Endodermal cell (in vitro differentiated cells): Measurements from ENCODE around the gene TPCN2. TPM values are rescaled to one million over a fixed set of nuclear protein-coding genes. Genes with fewer than 3 reads are reported as not detected.

Experiments
- DNase-seq: peaks from one replicate; pipeline ENCODE4 v3.0.0-alpha.2; 2017
- H3K27ac ChIP-seq: 2 replicates; pipeline ENCODE4 v1.5.1; 2013; ENCODE audit warnings: mild to moderate bottlenecking, low read depth, low read length, moderate library complexity
- H3K27me3 ChIP-seq: 2 replicates; pipeline ENCODE4 v1.6.1; 2013; ENCODE audit warnings: mild to moderate bottlenecking, low read length, moderate library complexity; ENCODE audit not compliant: insufficient read depth, control insufficient read depth, poor library complexity, severe bottlenecking
- H3K36me3 ChIP-seq: 2 replicates; pipeline ENCODE4 v1.7.0; 2013; ENCODE audit warnings: mild to moderate bottlenecking, low read length, moderate library complexity; ENCODE audit not compliant: control insufficient read depth, insufficient read depth
- H3K4me1 ChIP-seq: one replicate; pipeline ENCODE4 v1.7.0; 2013; ENCODE audit warnings: low read length; ENCODE audit not compliant: control insufficient read depth, insufficient read depth
- H3K4me3 ChIP-seq: 2 replicates; pipeline ENCODE4 v1.5.1; 2013; ENCODE audit warnings: mild to moderate bottlenecking, low read length, moderate library complexity
- H3K9ac ChIP-seq: 2 replicates; pipeline ENCODE4 v1.6.1; 2013; ENCODE audit warnings: mild to moderate bottlenecking, low read length, moderate library complexity; ENCODE audit not compliant: poor library complexity, severe bottlenecking; ENCODE audit errors: extremely low read depth
- H3K9me3 ChIP-seq: 2 replicates; pipeline ENCODE4 v1.6.1; 2013; ENCODE audit warnings: mild to moderate bottlenecking, low read length, moderate library complexity; ENCODE audit not compliant: control insufficient read depth
- H3K27ac Mint-ChIP-seq: 2 replicates; pipeline ENCODE4 v1.8.0; 2020; ENCODE audit warnings: mixed read lengths
- H3K27me3 Mint-ChIP-seq: 2 replicates; pipeline ENCODE4 v1.8.0; 2021; ENCODE audit warnings: mild to moderate bottlenecking, mixed read lengths; ENCODE audit not compliant: insufficient read depth
- H3K36me3 Mint-ChIP-seq: 2 replicates; pipeline ENCODE4 v1.8.0; 2020; ENCODE audit warnings: low read depth, mixed read lengths
- H3K4me1 Mint-ChIP-seq: 2 replicates; pipeline ENCODE4 v1.8.0; 2020; ENCODE audit warnings: mixed read lengths
- H3K4me3 Mint-ChIP-seq: 2 replicates; pipeline ENCODE4 v1.8.0; 2020; ENCODE audit warnings: mild to moderate bottlenecking, moderate library complexity, mixed read lengths
- H3K9me3 Mint-ChIP-seq: 2 replicates; pipeline ENCODE4 v1.8.0; 2020; ENCODE audit warnings: mild to moderate bottlenecking, mixed read lengths
- CTCF ChIP-seq: fragments of 200-600 bp; sonication (generic); conservative IDR thresholded peaks from 2 replicates; pipeline ENCODE4 v1.5.0; 2021; ENCODE audit warnings: antibody characterized with exemption, mild to moderate bottlenecking
- WGBS, 2 experiments: methylation state at CpG; one replicate each; pipeline versions ENCODE4 v1.1.5 to v1.1.7; 2013; ENCODE audit warnings: missing lambda C conversion rate in 2 of 2, mixed read lengths in 1 of 2; ENCODE audit not compliant: insufficient coverage in 1 of 2, insufficient read length in 1 of 2; 5-methylcytosine and 5-hydroxymethylcytosine counted together
- total RNA-seq, 2 donors: library from RNA; stranded (reverse); fragmentation: NEBNext Ultra II Directional in 1 of 2; extraction: Animal tissue kit (Norgen Biotek cat#: 25700) in 1 of 2; gene quantifications; 2 replicates in 1 of 2; 3 replicates in 1 of 2; pipeline ENCODE4 v1.2.1, GENCODE V29; 2021

Gene TPCN2
- total RNA-seq, 2 donors from 2014 or later: 20.7 to 27.9 TPM

- peaks cover 13% of the 10 kb centered on the region for H3K27me3 Mint-ChIP-seq
- Histone ChIP-seq H3K9me3 (no peaks in the 10 kb centered on the region), H3K27me3 (no peaks in the 10 kb centered on the region), H3K4me3 (peak within 1 kb of the TSS; percentile 71), H3K4me1 (peaks cover 19% of the 10 kb centered on the region), H3K36me3 (no peaks in the 10 kb centered on the region), H3K27ac (no peak within 1 kb of the TSS), H3K9ac (peak within 1 kb of the TSS; percentile 15)
- 11 to 17% methylated on average over 6 to 42 of the region's 43 CpGs for WGBS, 2 experiments
- no peaks in the 10 kb centered on the region for H3K36me3 Mint-ChIP-seq
- no peak within 1 kb of the TSS for H3K27ac Mint-ChIP-seq
- H3K4me3 Mint-ChIP-seq: peak within 1 kb of the TSS; percentile 48
- peaks cover 24% of the 10 kb centered on the region for H3K4me1 Mint-ChIP-seq
- H3K9me3 Mint-ChIP-seq: no peaks in the 10 kb centered on the region
- DNase-seq: peak; percentile 89
- peak; percentile 79 for TF ChIP-seq CTCF
These were observed 35.5 kb upstream of the TPCN2 start, which contains the start of gene MRGPRF for GRCh38 chr11:69013009-69013951. TSS of gene MRGPRF (minus strand) at chr11:69013246. CDS start at chr11:69009901, 3,345 bp downstream.

DNA sequence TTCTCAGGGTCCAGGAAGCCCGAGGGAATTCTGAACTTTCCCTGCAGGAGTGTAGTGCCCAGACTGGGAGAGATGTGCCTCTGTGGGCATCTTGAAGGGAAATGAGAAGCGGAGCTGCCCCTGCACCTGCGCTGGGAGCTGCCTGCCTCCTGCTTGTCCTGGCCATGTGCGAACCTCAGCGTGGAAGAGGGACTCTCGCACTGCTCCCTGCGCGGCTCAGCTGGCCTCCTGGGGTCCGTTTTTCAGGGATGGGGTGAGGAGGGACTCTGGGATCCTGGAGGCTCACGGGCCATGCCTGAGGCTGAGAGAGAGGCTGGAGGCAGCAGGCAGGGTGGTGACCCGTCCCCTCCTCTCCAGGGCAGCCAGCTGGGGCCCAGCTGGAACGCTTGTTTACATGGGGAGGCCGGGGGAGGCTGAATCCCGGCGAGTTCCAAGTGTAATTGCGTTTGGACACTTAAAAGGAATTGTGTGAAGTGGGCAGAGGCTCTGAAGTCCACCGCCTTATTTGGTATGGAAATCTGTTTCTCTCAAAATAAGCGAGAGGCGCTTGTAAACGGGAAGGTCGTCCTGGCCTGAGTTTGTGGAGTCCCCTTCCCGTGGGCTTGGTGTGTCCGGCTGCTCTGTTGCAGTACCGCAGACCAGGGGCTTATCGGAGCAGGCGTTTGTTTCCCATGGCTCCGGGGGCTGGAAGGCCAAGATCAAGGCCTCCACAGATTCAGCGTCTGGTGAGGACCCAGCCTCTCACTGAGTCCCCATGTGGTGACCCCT is 34.5 kb upstream of the TPCN2 start:
- H3K9me3 ChIP-seq: no peaks in the 10 kb centered on the region
- no peak overlapping the region for H3K9ac ChIP-seq
- H3K4me3 ChIP-seq: no peak overlapping the region
- peaks cover 13% of the 10 kb centered on the region for H3K27me3 Mint-ChIP-seq
- DNase-seq: peak; percentile 72
- no peak overlapping the region for H3K27ac ChIP-seq
- no peak for TF ChIP-seq CTCF
- H3K9me3 Mint-ChIP-seq: no peaks in the 10 kb centered on the region
- H3K36me3 ChIP-seq: no peaks in the 10 kb centered on the region
- H3K4me3 Mint-ChIP-seq: peak overlapping the region; percentile 48
- H3K36me3 Mint-ChIP-seq: no peaks in the 10 kb centered on the region
- peaks cover 19% of the 10 kb centered on the region for H3K4me1 ChIP-seq
- H3K4me1 Mint-ChIP-seq: peaks cover 23% of the 10 kb centered on the region
- no peaks in the 10 kb centered on the region for H3K27me3 ChIP-seq
- 45 to 58% methylated on average over 20 to 28 of the region's 28 CpGs for WGBS, 2 experiments
- no peak overlapping the region for H3K27ac Mint-ChIP-seq

DNA sequence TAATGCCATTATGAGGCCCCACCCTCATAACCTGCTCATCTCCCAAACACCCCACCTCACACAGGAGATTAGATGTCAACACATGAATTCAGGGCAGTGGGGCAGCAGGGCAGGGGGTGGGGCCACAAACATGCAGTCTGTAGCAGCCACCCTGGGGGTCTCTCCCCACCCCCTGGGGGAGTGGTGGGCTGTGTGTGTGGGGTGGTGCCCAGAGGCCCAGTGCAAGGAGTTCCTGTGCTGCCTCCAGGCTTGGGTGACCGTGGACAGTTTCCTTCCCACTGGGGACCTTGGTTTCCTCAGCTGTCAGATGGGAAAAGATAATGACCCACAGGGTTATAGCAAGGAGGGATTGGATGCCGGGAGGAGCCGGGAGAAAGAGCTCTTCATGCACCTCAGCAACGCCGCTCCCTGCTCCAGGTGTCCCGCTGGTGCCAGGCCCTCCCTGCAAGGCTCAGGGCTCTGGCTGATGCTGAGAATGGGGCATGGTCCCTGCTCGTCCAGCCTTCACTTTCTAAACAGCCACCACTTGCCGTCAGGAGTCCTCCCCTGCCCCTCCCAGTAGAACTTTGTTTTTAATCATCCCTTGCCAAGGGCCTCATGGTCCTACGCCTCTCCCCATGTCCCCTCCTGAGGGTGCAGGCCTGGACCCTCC is 33.7 kb upstream of the TPCN2 start:
- no peak for TF ChIP-seq CTCF
- DNase-seq: no peak
- Mint-ChIP-seq H3K4me3 (no peak overlapping the region), H3K9me3 (no peaks in the 10 kb centered on the region), H3K36me3 (no peaks in the 10 kb centered on the region), H3K4me1 (peaks cover 23% of the 10 kb centered on the region), H3K27ac (no peak overlapping the region), H3K27me3 (peaks cover 12% of the 10 kb centered on the region)
- H3K27me3 ChIP-seq: no peaks in the 10 kb centered on the region
- H3K27ac ChIP-seq: no peak overlapping the region
- peaks cover 19% of the 10 kb centered on the region for H3K4me1 ChIP-seq
- H3K4me3 ChIP-seq: no peak overlapping the region
- 84 to 87% methylated on average over 6 to 9 of the region's 9 CpGs for WGBS, 2 experiments
- no peaks in the 10 kb centered on the region for H3K36me3 ChIP-seq
- no peaks in the 10 kb centered on the region for H3K9me3 ChIP-seq
- no peak overlapping the region for H3K9ac ChIP-seq
